OCI-LY7 (cell line): ENCODE measurements around the gene KRTAP15-1.

ENCODE experiments used
- CTCF ChIP-seq: fragments of 200-600 bp; sonication (generic); conservative IDR thresholded peaks from 2 replicates; pipeline ENCODE4 v1.5.1; 2014; ENCODE audit warnings: mild to moderate bottlenecking, antibody characterized with exemption, low read length, moderate library complexity, mixed read lengths
- EZH2phosphoT487 ChIP-seq: fragments of 200-600 bp; sonication (generic); IDR thresholded peaks from 2 replicates; pipeline ENCODE4 v1.6.1; 2018; ENCODE audit warnings: low read depth, borderline replicate concordance, mild to moderate bottlenecking, mixed run types, antibody characterized with exemption, low read length, moderate library complexity, mixed read lengths

- TF ChIP-seq CTCF: peak; percentile 73
- TF ChIP-seq EZH2phosphoT487: no peak
Observed at GRCh38 chr21:30463713-30464112, 23.6 kb downstream of the KRTAP15-1 start.
